Amygdala (tissue), 56 donors: Measurements from ENCODE around the gene ALK.
A peak's percentile ranks its signal among the peaks of the same experiment; 100 is the strongest.

Source experiments
- DNase-seq, 56 donors: peaks; one replicate each; lab custom pipeline; 2025; lab: John Stamatoyannopoulos, UW

Gene ALK

DNA sequence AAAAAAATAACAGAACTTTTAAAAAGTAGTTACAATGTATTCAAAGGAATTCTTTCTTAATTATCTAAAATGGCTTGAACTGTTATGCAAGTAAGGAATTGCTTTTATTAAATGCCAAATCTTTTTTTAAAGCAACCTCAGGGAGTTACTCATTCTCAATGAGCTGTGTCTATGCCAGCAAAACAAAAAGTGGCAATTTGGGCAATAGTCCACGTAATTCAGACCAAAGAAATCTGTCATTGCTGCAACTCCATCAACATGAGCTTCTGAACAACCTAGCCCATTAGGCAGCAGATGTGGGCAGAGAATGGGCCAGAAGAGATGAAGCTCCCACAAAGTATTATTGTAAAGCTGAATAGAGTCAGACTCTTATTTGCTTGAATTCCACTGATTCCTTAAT, 118.4 kb downstream of the ALK start:
- peak in 5 of 56 donors; percentile 5 to 36 (median 15) for DNase-seq

DNA sequence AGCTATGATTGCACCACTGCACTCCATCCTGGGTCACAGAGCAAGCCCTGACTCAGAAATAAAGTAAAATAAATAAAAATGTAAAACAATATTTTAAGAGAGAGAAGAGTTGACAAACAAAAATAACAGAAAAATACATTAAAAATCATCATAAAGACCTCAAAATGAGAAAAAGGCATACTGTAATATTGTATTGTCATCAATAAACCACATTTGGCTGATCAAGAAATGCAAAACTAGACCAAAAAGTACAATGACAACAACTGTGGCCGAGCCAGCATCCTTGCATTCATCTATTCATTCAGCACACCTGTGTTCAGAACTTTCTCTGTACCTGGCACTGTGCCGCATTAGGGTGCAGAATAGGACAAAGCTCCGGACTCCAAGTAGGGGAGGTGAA, 121.8 kb downstream of the ALK start:
- no peak for DNase-seq

DNA sequence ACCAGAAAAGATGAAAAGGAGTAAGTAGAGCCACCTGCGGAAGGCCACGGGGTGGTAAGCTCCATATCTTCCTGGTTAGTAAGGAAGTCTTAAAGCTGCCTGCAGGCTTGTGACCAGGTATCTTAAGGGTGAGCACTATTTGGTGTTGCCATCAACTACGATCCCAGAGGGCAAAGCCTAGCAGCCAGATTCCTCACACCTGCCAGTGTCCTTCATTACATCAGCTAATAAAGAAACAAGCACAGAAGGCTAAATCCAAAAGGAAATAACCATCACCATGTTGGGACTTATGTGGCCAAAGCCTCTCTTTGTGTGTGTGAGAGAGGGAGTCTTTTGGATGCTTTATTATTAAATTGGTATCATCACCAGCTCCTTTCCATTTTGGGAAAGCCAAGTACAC, 123.5 kb downstream of the ALK start:
- no peak for DNase-seq

DNA sequence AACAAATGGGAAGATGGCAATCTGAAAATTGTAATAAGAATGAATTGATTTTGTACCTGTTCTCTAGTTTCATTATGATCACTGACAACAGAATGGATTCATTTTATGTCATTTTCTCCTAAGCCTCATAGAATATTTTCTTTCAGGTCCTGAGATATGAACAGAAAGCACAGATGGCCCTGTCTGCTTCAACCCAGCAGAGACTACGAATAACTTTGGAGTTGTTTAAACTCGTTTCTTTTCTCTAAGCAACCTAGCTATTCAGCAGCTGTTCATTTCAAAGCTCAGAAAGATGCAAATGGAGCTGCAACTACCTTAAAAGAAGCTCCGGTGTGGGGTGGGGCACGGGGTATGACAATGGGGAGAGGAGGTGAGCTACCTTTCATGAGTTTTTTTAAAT, 124.9 kb downstream of the ALK start:
- no peak for DNase-seq

DNA sequence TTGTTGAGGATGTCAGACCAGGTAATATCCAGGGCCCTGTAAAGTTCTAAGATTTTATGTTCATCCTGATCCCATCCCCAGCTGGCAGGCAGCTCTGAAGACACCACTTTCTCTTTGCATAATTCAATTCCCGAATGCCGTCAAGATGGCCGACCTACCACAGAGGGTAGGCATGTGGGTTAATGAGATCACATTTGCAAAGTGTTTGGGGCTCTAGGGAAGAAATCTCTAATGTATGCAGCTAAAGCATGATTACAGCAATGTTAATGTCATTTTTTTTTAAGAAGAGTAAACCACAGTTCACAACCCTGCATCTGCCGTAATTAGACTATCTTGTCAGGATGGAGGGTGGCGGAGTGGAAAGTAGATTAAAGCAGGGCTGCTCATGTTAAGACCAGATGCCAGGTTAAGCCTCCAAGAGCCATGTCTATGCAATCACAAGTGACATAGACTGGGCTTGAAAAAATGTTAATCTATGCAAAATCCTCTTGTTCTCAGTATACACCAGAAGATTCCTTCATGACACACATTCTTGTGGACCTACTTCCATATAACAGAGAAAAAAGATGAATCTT, 131.4 kb downstream of the ALK start:
- DNase-seq = no peak

DNA sequence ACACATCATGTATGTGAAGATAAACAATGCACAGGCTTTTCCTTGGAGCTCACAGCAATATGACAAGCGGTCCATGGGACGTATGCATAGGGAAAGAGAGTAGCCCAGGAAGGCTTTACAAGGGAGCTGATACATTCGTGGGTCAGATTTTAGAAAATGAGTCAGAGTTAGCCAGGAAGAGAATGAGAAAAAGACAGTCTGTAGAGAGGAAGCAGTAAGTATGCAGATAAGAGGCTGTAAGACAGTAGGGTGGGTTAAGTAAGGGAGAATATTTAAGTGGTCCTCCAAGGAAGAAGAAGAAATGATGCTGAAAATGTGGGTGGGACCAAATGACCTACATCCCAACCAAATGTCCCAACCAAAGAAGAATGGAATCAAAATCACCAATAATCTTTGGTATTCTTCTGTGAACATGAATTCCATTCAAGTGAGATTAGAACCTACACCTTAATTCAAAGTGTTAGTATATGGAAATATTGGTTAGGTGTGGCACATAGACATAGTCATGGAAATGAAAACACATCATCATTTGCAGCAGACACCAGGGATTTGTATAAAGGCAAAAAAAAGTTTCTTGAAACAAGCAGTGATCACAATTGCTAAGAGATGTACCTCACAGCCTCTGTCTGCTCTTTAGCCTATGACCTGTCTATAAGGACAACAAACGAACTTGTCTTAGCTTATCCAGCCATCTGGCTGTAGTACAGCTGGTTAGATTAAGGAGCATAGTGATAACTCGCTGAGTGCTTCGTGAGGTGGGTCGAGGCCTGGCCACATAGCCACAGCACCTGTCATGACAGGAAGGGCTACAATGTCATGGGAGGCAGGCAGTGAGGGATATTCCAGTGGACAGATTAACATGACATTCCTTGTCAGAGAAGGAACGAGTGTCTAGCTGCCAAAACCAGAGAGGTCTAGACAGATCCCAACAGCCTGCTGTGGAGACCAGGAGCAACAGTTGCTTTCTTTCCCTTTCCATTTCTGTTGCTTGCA, 133.6 kb downstream of the ALK start:
- DNase-seq = no peak

DNA sequence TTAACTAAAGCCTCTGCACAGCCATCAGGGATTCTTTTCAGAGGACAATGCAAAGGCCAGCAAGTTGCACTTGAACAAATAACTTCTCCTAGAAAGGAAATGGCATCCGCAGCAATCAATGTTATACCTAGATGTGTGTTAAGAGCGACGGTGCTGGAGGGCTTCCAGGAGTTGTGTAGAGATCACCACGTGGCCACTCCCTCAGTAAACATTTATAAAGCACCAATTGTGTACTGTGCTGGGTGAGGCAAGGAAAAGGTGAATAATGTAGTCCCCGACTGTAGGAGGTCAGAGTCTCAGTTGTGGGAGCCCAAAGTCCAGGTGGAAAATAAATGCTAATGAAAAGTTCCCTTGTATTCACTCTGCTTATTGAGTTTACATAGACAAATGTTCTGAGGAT, 135.0 kb downstream of the ALK start:
- no peak for DNase-seq

DNA sequence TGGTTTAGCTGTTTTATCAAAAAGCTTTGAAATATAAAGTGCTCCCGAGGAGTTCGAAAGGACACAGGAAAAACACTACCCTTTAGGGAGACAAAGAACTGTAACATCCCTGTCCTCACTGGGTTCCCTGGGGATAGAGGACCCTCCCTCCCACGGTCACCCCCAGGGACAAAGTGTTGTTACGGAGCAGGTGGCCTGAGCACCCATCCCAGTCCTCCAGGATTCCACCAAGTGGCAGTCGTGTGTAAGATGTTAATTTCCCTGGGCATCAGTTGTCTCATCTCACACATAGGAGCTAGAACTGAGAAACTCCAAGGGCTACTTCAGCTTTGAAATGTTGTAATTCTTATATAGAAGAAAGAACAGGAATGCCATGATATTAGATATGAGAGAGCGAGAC, 137.7 kb downstream of the ALK start:
- DNase-seq = no peak

DNA sequence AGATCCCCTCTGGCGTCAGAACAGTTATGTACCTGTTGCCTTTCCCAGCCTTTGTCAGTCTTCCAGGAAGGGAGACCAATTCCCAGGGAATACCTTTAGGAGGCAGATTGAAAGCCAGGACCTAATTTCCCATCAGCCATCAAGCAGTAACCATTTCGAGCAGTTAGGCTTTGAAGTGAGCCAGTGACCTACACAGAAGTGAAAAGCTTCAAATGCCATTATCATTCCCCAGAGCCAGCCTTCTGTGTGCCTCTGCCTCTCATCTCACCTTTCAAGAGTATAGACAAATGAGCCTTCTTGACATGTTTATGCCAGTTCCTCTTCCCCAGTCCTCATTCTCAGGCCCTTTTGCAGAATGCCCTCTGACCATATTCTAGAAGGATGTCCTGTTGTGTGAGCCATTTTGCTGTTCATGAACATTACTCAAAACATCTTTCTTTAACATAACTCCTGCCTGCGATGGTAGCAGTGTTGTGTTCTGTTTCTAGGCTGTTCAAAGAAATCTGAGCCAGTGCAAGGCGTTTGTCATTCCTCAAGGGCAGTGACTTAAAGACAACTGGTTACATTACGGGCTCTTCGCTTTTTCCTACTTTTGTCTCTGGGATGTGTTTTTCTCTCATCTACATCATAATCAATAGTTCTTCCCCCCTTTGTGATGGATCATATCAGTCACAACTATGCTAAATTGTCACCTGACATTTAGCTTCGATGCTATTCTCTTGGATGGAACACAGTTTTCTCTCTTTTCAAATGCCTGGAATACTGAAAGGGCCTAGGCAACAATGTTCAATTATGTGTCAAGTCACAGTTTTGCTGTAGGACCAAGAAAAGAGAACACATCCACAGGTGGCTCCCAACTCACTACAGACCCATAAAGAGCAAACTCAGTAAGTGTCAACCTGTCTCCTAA, 138.6 kb downstream of the ALK start:
- no peak for DNase-seq

DNA sequence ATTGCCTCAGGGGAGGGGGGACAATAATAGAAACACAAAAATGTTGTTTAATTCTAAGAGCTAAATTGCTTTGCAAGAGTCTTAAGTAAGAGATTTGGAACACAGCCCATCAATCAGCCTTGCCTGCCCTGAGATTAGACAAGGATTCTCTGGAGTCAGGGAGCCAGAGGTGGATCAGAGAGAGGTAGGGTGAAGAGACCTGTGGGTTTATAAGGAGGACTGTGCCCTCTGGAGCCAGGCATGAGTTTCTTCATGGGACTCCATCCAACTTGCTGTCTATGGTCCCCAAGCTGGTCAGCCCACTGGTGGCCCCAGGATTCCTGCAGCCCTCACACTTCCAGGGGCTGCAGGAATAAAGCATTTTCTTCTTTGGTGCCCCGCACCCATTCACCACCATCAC, 139.3 kb downstream of the ALK start:
- DNase-seq = no peak

DNA sequence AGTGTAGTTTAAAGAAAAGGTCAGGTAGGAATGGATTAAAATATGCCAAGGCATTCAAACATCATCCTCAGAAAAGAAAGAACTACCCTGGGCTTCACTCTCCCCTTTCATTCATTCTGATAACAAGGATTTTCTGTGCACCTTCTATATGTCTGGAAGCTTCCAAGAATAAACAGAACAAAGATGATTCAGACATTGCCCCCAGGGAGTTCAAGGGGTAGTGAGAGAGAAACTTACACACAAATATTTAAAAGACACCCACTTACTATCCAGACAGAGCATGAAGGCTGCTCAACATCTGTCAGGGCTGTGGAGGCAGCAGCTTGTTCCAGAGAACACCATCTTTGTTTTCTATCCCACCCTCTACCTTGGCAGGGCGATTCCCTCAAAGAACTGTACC, 140.5 kb downstream of the ALK start:
- DNase-seq = no peak

DNA sequence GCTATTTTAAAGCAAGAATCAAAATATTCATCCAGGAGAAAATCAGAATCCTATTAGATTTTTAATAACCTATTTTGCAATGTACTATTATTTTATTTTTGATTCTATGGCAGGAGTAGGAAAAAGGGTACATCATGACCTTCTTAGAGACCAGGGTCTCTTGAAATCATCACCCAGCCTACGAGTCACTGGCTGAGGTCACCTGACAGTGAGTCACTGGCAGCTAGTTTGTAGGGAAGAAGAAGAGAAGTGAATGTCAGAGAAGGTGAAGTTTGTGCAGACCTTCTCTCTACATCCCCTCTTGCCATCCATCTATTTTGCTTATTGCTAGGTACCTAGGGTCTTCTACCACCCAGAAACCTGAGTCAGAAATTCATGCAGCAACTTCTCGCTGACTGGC, 144.2 kb downstream of the ALK start:
- DNase-seq = no peak

DNA sequence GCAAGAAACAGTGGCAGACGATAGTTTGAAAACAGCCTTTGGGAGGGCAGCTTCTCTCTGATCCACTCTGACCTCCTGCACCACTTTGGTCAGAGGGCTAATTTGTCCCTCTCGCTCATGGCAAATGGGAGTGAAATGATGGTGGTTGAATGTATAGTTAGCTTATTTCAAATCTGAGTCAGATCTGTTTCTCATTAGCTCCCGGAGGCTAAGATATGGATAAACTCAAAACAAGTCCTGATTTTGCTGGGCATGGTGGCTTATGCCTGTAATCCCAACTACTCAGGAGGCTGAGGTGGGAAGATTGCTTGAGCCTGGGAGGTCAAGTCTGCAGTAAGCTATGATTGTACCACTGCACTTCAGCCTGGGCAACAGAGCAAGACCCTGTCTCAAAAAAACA, 145.0 kb downstream of the ALK start:
- no peak for DNase-seq

DNA sequence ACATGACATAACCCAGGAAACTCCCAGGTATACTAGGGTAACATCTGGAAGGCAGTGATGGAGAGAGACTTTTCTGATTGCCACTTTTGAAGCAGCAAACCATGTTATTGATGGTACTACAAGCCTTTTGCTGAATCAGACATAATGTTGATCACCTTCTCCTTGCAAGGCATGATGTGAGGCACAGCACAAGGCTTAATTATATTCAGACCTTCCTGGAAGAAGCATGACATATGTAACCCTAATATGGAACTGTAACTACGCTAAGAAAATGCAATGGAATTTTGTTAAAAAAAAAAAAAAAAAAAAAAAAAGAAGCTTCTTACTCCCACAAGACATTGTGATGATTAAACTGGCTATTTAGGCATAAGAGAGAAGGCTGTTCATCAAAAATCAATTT, 145.4 kb downstream of the ALK start:
- DNase-seq = no peak

DNA sequence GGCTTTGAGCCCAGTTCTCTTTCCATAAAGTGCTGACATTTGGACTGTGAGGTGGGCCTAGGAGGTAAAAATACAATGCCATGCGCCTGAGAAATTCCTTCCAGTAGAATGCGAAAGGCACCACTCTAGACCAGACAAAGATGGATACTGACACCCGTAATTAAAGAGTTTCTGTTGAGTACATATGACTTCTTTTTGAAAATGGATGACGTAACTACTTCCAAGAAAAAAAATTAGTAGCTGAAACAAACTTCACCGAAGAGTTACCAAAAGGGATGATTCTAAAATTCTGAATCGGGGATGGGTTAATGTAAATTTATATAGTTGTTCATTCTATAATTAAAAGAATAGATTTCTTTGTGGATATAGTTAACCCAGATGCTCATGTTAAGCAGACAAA, 146.8 kb downstream of the ALK start:
- no peak for DNase-seq

DNA sequence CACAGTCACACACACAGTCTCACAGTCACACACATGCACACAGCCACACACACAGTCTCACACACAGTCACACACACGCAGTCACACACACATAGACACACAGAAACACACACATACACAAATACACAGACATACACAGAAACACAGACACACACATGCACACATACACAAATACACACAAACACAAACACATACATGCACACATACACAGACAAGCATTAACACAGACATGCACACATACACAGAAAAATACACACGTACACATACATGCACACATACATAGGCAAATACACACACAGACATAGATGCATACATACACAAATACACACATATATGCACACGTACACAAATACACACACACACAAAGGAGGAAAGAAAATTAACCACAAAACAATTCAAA, 150.5 kb downstream of the ALK start:
- no peak for DNase-seq

DNA sequence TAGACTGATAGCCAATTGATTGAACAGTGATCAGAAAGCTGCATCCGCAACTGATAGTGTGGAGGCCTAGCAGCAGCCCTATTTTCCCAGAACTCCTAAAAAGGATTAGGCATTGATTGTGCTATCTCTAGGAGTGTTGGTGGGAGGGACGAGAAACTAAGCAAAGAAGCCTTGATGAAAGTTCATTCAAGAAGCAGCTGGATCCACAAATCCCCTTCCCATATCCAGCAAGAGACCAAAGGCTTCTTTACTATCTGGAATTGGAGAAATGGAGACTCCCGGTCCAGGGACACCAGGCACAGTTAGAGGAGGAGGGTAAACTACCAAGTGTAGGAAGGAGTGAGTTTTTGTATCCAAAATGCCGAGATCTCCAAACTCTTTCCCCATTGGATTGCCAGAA, 151.5 kb downstream of the ALK start:
- DNase-seq = no peak

DNA sequence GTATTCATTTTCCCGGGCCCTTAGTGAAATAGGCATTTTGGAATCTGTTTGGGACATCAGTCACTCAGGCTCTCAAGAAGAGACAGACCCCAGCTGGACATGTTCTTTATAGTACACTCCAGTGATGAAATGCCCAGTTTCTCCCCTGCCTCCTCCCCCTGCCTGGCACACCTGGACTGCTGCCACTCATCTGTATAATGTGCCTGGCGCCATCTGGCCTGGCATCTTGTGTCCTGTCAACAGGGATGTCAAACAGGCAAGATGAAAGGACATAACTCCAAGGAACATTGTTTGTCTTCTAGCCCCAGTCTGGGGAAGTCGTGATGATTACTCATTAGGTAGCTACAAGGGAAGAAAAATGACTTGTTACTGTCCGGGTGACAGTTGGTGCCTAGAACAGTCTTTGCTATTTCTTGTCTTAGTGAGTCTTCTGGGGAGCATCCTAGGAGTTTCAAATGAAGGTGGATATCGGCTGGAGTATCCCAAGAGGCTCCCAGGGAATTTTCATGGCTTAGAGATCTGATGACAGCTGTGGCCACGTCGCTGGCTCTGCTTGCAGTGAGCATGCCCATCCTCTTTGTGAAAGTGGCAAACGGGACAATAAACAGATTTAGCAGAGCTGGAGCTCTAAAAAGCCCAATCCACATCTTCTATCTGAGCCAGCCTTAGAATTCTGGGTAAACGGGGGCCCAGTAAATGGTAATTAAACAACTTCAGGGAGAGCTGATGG, 153.6 kb downstream of the ALK start:
- DNase-seq = no peak

DNA sequence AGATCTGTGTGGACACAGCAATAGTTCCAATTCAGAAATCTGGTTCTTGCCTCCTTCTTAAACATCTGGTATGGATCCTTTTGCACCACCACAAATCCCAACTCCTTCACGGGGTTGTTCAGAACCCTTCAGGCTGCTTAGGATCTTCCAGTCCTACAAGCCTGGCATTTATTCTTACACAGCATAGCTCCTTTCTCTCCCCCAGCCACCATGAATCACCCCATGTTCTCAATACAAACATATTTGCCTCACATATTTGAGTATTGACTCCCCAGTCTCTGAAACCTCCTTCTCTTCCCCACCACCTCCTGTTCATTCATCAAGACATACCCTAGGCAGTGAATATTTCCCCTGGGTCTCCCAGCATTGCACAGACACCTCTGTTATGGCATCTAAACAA, 155.2 kb downstream of the ALK start:
- DNase-seq = no peak

DNA sequence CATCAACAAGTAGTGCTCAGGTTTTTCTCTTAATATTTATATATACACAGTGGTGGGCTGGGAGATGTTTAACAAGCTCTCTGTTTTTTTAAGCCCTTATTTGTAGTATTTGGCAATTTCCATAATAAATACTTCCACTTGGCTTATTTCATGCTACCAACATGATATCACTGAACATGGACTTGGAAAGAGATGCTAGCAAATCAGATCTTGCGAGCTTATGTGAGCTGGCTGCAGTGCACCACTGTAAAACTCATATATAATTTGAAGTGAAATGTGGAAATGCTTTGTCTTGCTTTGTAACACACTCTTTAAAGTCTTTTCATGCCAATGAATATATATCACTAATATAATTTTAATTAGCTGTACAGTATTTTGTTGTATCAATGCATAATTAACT, 155.7 kb downstream of the ALK start:
- DNase-seq = no peak

DNA sequence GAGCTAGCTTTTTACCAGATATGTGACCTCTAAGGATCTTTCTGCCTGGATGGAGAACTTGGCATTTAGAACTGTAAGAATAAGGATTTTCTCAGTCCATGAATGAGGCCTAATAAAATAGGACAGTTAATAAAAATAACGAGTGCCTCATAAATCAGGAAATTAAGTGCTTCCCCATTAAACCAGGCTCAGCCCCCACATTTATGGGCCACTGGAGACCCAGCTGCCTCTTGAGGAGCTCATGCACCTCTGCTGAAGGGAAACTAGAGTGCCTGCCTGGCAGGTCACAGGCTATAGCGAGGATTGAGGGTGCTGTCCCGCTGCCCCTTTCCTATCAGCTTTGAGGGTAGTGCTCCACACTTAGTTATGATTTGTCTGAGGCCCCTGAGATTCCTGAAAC, 158.0 kb downstream of the ALK start:
- DNase-seq = no peak
